HCT116 (cell line): ENCODE measurements around the gene WASHC3.

Experiments used
- CEBPB ChIP-seq: IDR thresholded peaks from 2 replicates; pipeline ENCODE4 v1.6.1; 2012; ENCODE audit warnings: low read depth
- CTCF ChIP-seq, 3 experiments: fragments of 200-600 bp in 1 of 3; sonication (generic) in 1 of 3; IDR thresholded peaks in 2 of 3; conservative IDR thresholded peaks in 1 of 3; 2 replicates each; pipeline ENCODE4 v1.5.1; 2012 to 2017; ENCODE audit warnings: low read depth in 2 of 3, low read length in 2 of 3, antibody characterized with exemption in 1 of 3, borderline replicate concordance in 1 of 3, control low read depth in 1 of 3, mild to moderate bottlenecking in 1 of 3, mixed read lengths in 1 of 3, mixed run types in 1 of 3, moderate library complexity in 1 of 3; ENCODE audit not compliant: insufficient read depth in 1 of 3
- MAX ChIP-seq: IDR thresholded peaks from 2 replicates; pipeline ENCODE4 v1.6.1; 2012
- POLR2A ChIP-seq: IDR thresholded peaks from 2 replicates; pipeline ENCODE4 v1.7.0; 2011; ENCODE audit warnings: borderline replicate concordance; ENCODE audit not compliant: insufficient read depth, insufficient read length; ENCODE audit errors: extremely low read depth

DNA sequence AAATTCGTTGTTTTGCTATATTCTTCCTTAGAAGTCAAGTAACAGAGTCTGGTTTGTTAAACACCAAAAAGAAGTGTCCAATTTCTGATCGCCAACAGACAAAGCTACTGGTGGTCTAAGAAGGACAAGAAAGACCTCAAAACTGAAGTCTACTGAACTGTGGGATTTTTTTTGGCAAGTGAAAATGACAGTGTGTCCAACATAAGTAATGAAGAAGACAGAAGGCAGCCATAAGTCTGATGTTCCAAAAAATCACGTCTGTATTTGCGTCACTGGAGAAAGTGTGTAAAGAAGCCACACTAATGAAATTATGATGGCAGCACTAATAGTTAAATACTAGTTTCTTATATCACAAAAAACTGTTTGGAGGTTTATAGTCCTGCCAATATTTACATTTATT lies 32.6 kb downstream of the WASHC3 start:
- no peak for TF ChIP-seq CTCF (IDR thresholded peaks at IDR 0.05 in 2 of 3, conservative IDR thresholded peaks at IDR 0.05 in 1 of 3; ENCODE audit: borderline replicate concordance in 1 of 3, insufficient read depth in 1 of 3, low read depth in 2 of 3, low read length in 2 of 3)
- no peak for TF ChIP-seq POLR2A
- TF ChIP-seq CEBPB = no peak
- TF ChIP-seq MAX = no peak
